Liver (tissue), 9 donors: ENCODE results near the gene SIAH2. TPM values are rescaled to one million over a fixed set of nuclear protein-coding genes. Genes with fewer than 3 reads are reported as not detected.
A peak's percentile ranks its signal among the peaks of the same experiment; 100 is the strongest.

ENCODE experiments used
- DNase-seq: peaks from one replicate; pipeline ENCODE4 v3.0.0-alpha.2; 2017; ENCODE audit warnings: low spot score
- H3K27ac ChIP-seq, 2 donors: one replicate each; pipeline ENCODE4 v1.7.0; 2013; ENCODE audit warnings: inconsistent platforms in 2 of 2, low read length in 2 of 2, control low read depth in 1 of 2, low read depth in 1 of 2, mild to moderate bottlenecking in 1 of 2
- H3K27me3 ChIP-seq, 4 donors: one replicate each; pipeline versions ENCODE4 v1.6.1 to v1.7.0; 2013; ENCODE audit warnings: low read length in 3 of 4, inconsistent platforms in 1 of 4, mild to moderate bottlenecking in 1 of 4, moderate library complexity in 1 of 4; ENCODE audit not compliant: control insufficient read depth in 4 of 4, insufficient read depth in 4 of 4
- H3K36me3 ChIP-seq, 4 donors: one replicate each; pipeline versions ENCODE4 v1.6.1 to v1.7.0; 2013; ENCODE audit warnings: low read length in 3 of 4, mild to moderate bottlenecking in 3 of 4, low read depth in 1 of 4, moderate library complexity in 1 of 4; ENCODE audit not compliant: control insufficient read depth in 4 of 4, insufficient read depth in 3 of 4
- H3K4me1 ChIP-seq, 4 donors: one replicate each; pipeline versions ENCODE4 v1.6.1 to v1.7.0; 2013; ENCODE audit warnings: low read length in 3 of 4, mild to moderate bottlenecking in 3 of 4, moderate library complexity in 1 of 4; ENCODE audit not compliant: control insufficient read depth in 4 of 4, insufficient read depth in 4 of 4
- H3K4me3 ChIP-seq, 3 donors: one replicate each; pipeline versions ENCODE4 v1.6.1 to v1.7.0; 2013; ENCODE audit warnings: low read length in 3 of 3, control low read depth in 1 of 3, low read depth in 1 of 3, mild to moderate bottlenecking in 1 of 3
- H3K9ac ChIP-seq, 2 donors: one replicate each; pipeline ENCODE4 v1.7.0; 2013; ENCODE audit warnings: low read length in 2 of 2, mild to moderate bottlenecking in 2 of 2, moderate library complexity in 2 of 2, control low read depth in 1 of 2, low read depth in 1 of 2
- H3K9me3 ChIP-seq, 4 donors: one replicate each; pipeline versions ENCODE4 v1.6.1 to v1.7.0; 2013; ENCODE audit warnings: low read length in 3 of 4; ENCODE audit not compliant: control insufficient read depth in 4 of 4
- EGR1 ChIP-seq, 2 donors: IDR thresholded peaks; 2 replicates each; pipeline ENCODE4 v1.6.1; 2016 to 2018; ENCODE audit warnings: antibody characterized with exemption in 2 of 2, low read depth in 2 of 2
- FOXA2 ChIP-seq: IDR thresholded peaks from 2 replicates; pipeline ENCODE4 v1.6.1; 2016; ENCODE audit warnings: antibody characterized with exemption
- GABPA ChIP-seq, 2 donors: IDR thresholded peaks in 1 of 2; conservative IDR thresholded peaks in 1 of 2; 2 replicates each; pipeline ENCODE4 v1.6.1; 2016; ENCODE audit warnings: antibody characterized with exemption in 2 of 2, mild to moderate bottlenecking in 1 of 2, moderate library complexity in 1 of 2
- HNF4A ChIP-seq, 2 donors: conservative IDR thresholded peaks; 2 replicates each; pipeline ENCODE4 v1.6.1; 2016; ENCODE audit warnings: antibody characterized with exemption in 2 of 2, mild to moderate bottlenecking in 2 of 2
- JUND ChIP-seq, 2 donors: IDR thresholded peaks; 2 replicates each; pipeline ENCODE4 v1.6.1; 2016; ENCODE audit warnings: antibody characterized with exemption in 2 of 2
- MAX ChIP-seq: IDR thresholded peaks from 2 replicates; pipeline ENCODE4 v1.6.1; 2016; ENCODE audit warnings: antibody characterized with exemption
- NR2F2 ChIP-seq: IDR thresholded peaks from 2 replicates; pipeline ENCODE4 v1.6.1; 2016; ENCODE audit warnings: antibody characterized with exemption
- RAD21 ChIP-seq, 2 donors: IDR thresholded peaks; 2 replicates each; pipeline ENCODE4 v1.6.1; 2016; ENCODE audit warnings: antibody characterized with exemption in 2 of 2, mild to moderate bottlenecking in 2 of 2
- RXRA ChIP-seq, 2 donors: IDR thresholded peaks; 2 replicates each; pipeline ENCODE4 v1.6.1; 2017 to 2018; ENCODE audit warnings: antibody characterized with exemption in 2 of 2, mild to moderate bottlenecking in 1 of 2
- SP1 ChIP-seq: IDR thresholded peaks from 2 replicates; pipeline ENCODE4 v1.6.1; 2018; ENCODE audit warnings: antibody characterized with exemption, mild to moderate bottlenecking
- YY1 ChIP-seq: IDR thresholded peaks from 2 replicates; pipeline ENCODE4 v1.6.1; 2016; ENCODE audit warnings: antibody characterized with exemption, mild to moderate bottlenecking
- WGBS: extraction: QIAGEN DNeasy Blood & Tissue Kit; methylation state at CpG from one replicate; pipeline ENCODE4 v1.1.7; 2013; 5-methylcytosine and 5-hydroxymethylcytosine counted together
- polyA plus RNA-seq, 2 donors: library from polyadenylated mRNA; stranded (reverse) in 1 of 2; unstranded in 1 of 2; fragments of 200-250 nt in 1 of 2; fragments of >200 nt in 1 of 2; fragmentation: Nextera tagmentation in 1 of 2; extraction: Ambion mirVana in 1 of 2; gene quantifications; one replicate each; pipeline versions ENCODE4 v1.2.1 to v1.2.3, GENCODE V29; 2013 to 2015
- total RNA-seq, 2 donors: library from RNA; depleted of rRNA; stranded (reverse); fragments of >200 nt; gene quantifications; one replicate each; pipeline ENCODE4 v1.2.3, GENCODE V29; 2014
- TF ChIP-seq, protein P1 (sequence below): fragments of 150-350 bp; IDR thresholded peaks from 2 replicates; pipeline ENCODE4 v1.5.1; 2017; ENCODE audit warnings: improper control_type of control experiment, low read depth, low read length; ENCODE audit not compliant: missing input control
- TF ChIP-seq, protein P2 (sequence below): IDR thresholded peaks from 2 replicates; pipeline ENCODE4 v1.6.1; 2016; ENCODE audit warnings: antibody characterized with exemption, mild to moderate bottlenecking
- donor health status: healthy.
- donor health status: healthy.
- donor health status: healthy.
- donor health status: healthy.
- donor health status: healthy.

The SIAH2 gene
- total and polyA plus RNA-seq, 4 donors: 12.1 to 104 (median 20.3) TPM

DNA sequence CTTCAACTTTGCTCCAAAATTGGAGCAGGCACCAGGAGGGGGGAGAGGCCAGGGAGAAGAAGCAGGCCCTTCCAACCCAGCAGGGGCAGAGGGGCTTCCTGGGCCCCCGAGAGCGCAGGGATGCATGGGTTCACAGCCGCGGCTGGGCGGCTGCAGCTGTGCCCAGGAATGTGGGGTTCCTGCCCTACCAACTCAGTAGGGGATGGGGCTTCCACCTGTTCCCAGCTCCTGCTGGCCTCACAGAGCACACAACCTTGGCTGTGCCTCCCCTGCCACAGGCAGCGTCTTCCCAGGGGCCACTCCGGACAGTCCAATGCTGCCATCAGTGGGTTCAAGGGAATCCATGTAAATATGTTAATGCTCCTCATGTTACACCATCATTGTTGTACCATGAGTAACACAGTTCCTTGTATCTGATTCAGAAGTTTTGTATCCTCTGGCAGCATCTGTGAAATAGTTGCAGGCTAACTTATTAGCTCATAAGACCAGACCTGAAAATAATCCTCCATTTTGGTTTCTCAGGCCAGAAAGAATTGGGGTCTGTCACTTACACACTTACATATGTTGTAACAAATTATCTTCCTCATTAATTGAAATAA is 12.1 kb upstream of the SIAH2 start:
- no peak for DNase-seq
- peaks cover 0 to 19% (median 17%) of the 10 kb centered on the region in 4 donors for H3K4me1 ChIP-seq
- no peak for TF ChIP-seq YY1
- TF ChIP-seq JUND (IDR thresholded peaks at IDR 0.05): no peak
- no peaks in the 10 kb centered on the region for H3K9me3 ChIP-seq
- no peaks in the 10 kb centered on the region for H3K27me3 ChIP-seq
- WGBS: 91% methylated on average over 7 of the region's 7 CpGs
- H3K4me3 ChIP-seq: no peak overlapping the region
- H3K27ac ChIP-seq: no peak overlapping the region
- H3K36me3 ChIP-seq: no peaks in the 10 kb centered on the region
- no peak overlapping the region for H3K9ac ChIP-seq

- Histone ChIP-seq H3K27ac (no peak overlapping the region), H3K4me1 (peaks cover 0 to 20% (median 18%) of the 10 kb centered on the region in 4 donors), H3K9ac (no peak overlapping the region), H3K27me3 (no peaks in the 10 kb centered on the region), H3K4me3 (no peak overlapping the region), H3K36me3 (no peaks in the 10 kb centered on the region), H3K9me3 (no peaks in the 10 kb centered on the region)
- WGBS: 82% methylated on average over 14 of the region's 14 CpGs
- DNase-seq: no peak
- TF ChIP-seq YY1: peak; percentile 34
- TF ChIP-seq RAD21 (IDR thresholded peaks at IDR 0.05): no peak
- TF ChIP-seq, protein P1, sequence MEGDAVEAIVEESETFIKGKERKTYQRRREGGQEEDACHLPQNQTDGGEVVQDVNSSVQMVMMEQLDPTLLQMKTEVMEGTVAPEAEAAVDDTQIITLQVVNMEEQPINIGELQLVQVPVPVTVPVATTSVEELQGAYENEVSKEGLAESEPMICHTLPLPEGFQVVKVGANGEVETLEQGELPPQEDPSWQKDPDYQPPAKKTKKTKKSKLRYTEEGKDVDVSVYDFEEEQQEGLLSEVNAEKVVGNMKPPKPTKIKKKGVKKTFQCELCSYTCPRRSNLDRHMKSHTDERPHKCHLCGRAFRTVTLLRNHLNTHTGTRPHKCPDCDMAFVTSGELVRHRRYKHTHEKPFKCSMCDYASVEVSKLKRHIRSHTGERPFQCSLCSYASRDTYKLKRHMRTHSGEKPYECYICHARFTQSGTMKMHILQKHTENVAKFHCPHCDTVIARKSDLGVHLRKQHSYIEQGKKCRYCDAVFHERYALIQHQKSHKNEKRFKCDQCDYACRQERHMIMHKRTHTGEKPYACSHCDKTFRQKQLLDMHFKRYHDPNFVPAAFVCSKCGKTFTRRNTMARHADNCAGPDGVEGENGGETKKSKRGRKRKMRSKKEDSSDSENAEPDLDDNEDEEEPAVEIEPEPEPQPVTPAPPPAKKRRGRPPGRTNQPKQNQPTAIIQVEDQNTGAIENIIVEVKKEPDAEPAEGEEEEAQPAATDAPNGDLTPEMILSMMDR: no peak
- TF ChIP-seq HNF4A (conservative IDR thresholded peaks at IDR 0.05): peak in 1 of 2 donors; percentile 36
- peak; percentile 56 for TF ChIP-seq SP1
- peak; percentile 24 for TF ChIP-seq FOXA2
- TF ChIP-seq, protein P2, sequence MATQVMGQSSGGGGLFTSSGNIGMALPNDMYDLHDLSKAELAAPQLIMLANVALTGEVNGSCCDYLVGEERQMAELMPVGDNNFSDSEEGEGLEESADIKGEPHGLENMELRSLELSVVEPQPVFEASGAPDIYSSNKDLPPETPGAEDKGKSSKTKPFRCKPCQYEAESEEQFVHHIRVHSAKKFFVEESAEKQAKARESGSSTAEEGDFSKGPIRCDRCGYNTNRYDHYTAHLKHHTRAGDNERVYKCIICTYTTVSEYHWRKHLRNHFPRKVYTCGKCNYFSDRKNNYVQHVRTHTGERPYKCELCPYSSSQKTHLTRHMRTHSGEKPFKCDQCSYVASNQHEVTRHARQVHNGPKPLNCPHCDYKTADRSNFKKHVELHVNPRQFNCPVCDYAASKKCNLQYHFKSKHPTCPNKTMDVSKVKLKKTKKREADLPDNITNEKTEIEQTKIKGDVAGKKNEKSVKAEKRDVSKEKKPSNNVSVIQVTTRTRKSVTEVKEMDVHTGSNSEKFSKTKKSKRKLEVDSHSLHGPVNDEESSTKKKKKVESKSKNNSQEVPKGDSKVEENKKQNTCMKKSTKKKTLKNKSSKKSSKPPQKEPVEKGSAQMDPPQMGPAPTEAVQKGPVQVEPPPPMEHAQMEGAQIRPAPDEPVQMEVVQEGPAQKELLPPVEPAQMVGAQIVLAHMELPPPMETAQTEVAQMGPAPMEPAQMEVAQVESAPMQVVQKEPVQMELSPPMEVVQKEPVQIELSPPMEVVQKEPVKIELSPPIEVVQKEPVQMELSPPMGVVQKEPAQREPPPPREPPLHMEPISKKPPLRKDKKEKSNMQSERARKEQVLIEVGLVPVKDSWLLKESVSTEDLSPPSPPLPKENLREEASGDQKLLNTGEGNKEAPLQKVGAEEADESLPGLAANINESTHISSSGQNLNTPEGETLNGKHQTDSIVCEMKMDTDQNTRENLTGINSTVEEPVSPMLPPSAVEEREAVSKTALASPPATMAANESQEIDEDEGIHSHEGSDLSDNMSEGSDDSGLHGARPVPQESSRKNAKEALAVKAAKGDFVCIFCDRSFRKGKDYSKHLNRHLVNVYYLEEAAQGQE: no peak
- TF ChIP-seq RXRA (IDR thresholded peaks at IDR 0.05): peak; percentile 27 to 61
- peak; percentile 10 for TF ChIP-seq MAX
These were observed 10.7 kb upstream of the SIAH2 start for GRCh38 chr3:150773616-150774192.

GRCh38 chr3:150771600-150771999 is 8.6 kb upstream of the SIAH2 start:
- 60% methylated on average over 2 of the region's 2 CpGs for WGBS
- H3K4me1 ChIP-seq: peaks cover 0 to 20% (median 18%) of the 10 kb centered on the region in 4 donors
- peak overlapping the region; percentile 68 to 74 for H3K27ac ChIP-seq
- DNase-seq: no peak
- no peak overlapping the region for H3K4me3 ChIP-seq
- H3K36me3 ChIP-seq: no peaks in the 10 kb centered on the region
- H3K9ac ChIP-seq: no peak overlapping the region
- no peaks in the 10 kb centered on the region for H3K27me3 ChIP-seq
- H3K9me3 ChIP-seq: no peaks in the 10 kb centered on the region
- TF ChIP-seq MAX: peak; percentile 27
- no peak for TF ChIP-seq NR2F2
- peak in 1 of 2 donors; percentile 34 for TF ChIP-seq RAD21 (IDR thresholded peaks at IDR 0.05)
- TF ChIP-seq, protein P1: no peak
- TF ChIP-seq FOXA2: no peak
- TF ChIP-seq, protein P2: peak; percentile 11
- no peak for TF ChIP-seq EGR1 (IDR thresholded peaks at IDR 0.05; ENCODE audit: low read depth in 2 of 2)
- no peak for TF ChIP-seq GABPA (IDR thresholded peaks at IDR 0.05 in 1 of 2, conservative IDR thresholded peaks at IDR 0.05 in 1 of 2)
- TF ChIP-seq HNF4A (conservative IDR thresholded peaks at IDR 0.05): peak; percentile 53 to 59
- TF ChIP-seq RXRA (IDR thresholded peaks at IDR 0.05): peak; percentile 74 to 81
- peak; percentile 74 for TF ChIP-seq SP1
